CD4-positive, alpha-beta T cell (primary cell): ENCODE results near the gene CLINT1. TPM values are rescaled to one million over a fixed set of nuclear protein-coding genes. Genes with fewer than 3 reads are reported as not detected.

Experiments used
- ATAC-seq: fragments of 200-7000 bp; cut with Tn5 transposase; one replicate; pipeline ENCODE4 v1.10.0; 2022; ENCODE audit warnings: mild to moderate bottlenecking; ENCODE audit not compliant: poor library complexity
- CTCF ChIA-PET: fragments of 350-600 bp; sonication (Branson Sonifier 250); formaldehyde crosslinking; loops from one replicate; lab custom pipeline; 2021; ENCODE audit warnings: antibody characterized with exemption, inconsistent platforms; lab: Charles Lee
- POLR2A ChIA-PET: fragments of 350-600 bp; sonication (Branson Sonifier 250); formaldehyde crosslinking; loops from one replicate; lab custom pipeline; 2021; ENCODE audit warnings: antibody characterized with exemption, inconsistent platforms; lab: Charles Lee
- DNase-seq, 14 experiments: peaks; one replicate each; pipeline ENCODE4 v3.0.0-alpha.2; 2013 to 2020; ENCODE audit warnings: mixed read lengths in 2 of 14
- H3K27ac ChIP-seq, 2 donors: one replicate each; pipeline versions ENCODE4 v1.5.1 to v1.7.0; 2013; ENCODE audit warnings: low read length in 2 of 2, low read depth in 1 of 2, mild to moderate bottlenecking in 1 of 2
- H3K27me3 ChIP-seq, 2 experiments: 1 replicate in 1 of 2; 2 replicates in 1 of 2; pipeline versions ENCODE4 v1.6.1 to v1.7.0; 2013; ENCODE audit warnings: low read length in 2 of 2, control low read depth in 1 of 2, mild to moderate bottlenecking in 1 of 2, moderate library complexity in 1 of 2; ENCODE audit not compliant: insufficient read depth in 2 of 2, control insufficient read depth in 1 of 2
- H3K36me3 ChIP-seq: one replicate; pipeline ENCODE4 v1.6.1; 2013; ENCODE audit warnings: low read length, control low read depth; ENCODE audit not compliant: insufficient read depth
- H3K4me1 ChIP-seq: one replicate; pipeline ENCODE4 v1.6.1; 2013; ENCODE audit warnings: low read length, control low read depth; ENCODE audit not compliant: insufficient read depth
- H3K4me3 ChIP-seq: one replicate; pipeline ENCODE4 v1.5.1; 2013; ENCODE audit warnings: mild to moderate bottlenecking, low read length, moderate library complexity
- H3K9me3 ChIP-seq, 2 experiments: 1 replicate in 1 of 2; 2 replicates in 1 of 2; pipeline versions ENCODE4 v1.6.1 to v1.7.0; 2013; ENCODE audit warnings: low read length in 2 of 2, mild to moderate bottlenecking in 2 of 2, control low read depth in 1 of 2, moderate library complexity in 1 of 2; ENCODE audit not compliant: control insufficient read depth in 1 of 2, insufficient read depth in 1 of 2
- H3K27ac Mint-ChIP-seq: one replicate; pipeline ENCODE4 v1.8.0; 2020; ENCODE audit warnings: mixed read lengths
- H3K27me3 Mint-ChIP-seq: one replicate; pipeline ENCODE4 v1.8.0; 2021; ENCODE audit warnings: mixed read lengths
- H3K36me3 Mint-ChIP-seq: one replicate; pipeline ENCODE4 v1.8.0; 2021; ENCODE audit warnings: low read depth, mixed read lengths
- H3K4me1 Mint-ChIP-seq: one replicate; pipeline ENCODE4 v1.8.0; 2021; ENCODE audit warnings: low read depth, mixed read lengths
- H3K4me3 Mint-ChIP-seq: one replicate; pipeline ENCODE4 v1.8.0; 2020; ENCODE audit warnings: mild to moderate bottlenecking, mixed read lengths
- H3K9me3 Mint-ChIP-seq: one replicate; pipeline ENCODE4 v1.8.0; 2020; ENCODE audit warnings: mixed read lengths
- CTCF ChIP-seq: fragments of 200-600 bp; IDR thresholded peaks from one replicate; pipeline ENCODE4 v1.8.0; 2022; ENCODE audit warnings: antibody characterized with exemption, mild to moderate bottlenecking
- intact Hi-C, 2 experiments: fragments of 100-400 bp; cut with DNase I in 1 of 2; cut with micrococcal nuclease in 1 of 2; formaldehyde crosslinking; loops; one replicate each; pipeline versions ENCODE4 v1.15.1 to v1.9.0; 2023 to 2025; cut with DNase I, micrococcal nuclease
- total RNA-seq, 174 experiments: library from RNA in 2 of 174; stranded (reverse) in 2 of 174; gene quantifications; one replicate each; pipeline ENCODE4 v1.2.3 and lab custom pipeline; 2021 to 2026

CLINT1 gene
- total RNA-seq, 2 experiments from 2014 or later: 89.9 to 91.3 TPM

GRCh38 chr5:157867751-157868387, 8.9 kb upstream of the CLINT1 start:
- ATAC-seq (no peak), DNase-seq (no peak)
- Histone ChIP-seq H3K27ac (no peak overlapping the region), H3K9me3 (peaks cover 0 to 3% of the 10 kb centered on the region in 2 experiments), H3K36me3 (no peaks in the 10 kb centered on the region), H3K4me1 (peaks cover 10% of the 10 kb centered on the region), H3K4me3 (no peak overlapping the region), H3K27me3 (no peaks in the 10 kb centered on the region)
- intact Hi-C loops: no loop called here
- H3K36me3 Mint-ChIP-seq: no peaks in the 10 kb centered on the region
- H3K9me3 Mint-ChIP-seq: no peaks in the 10 kb centered on the region
- no peak overlapping the region for H3K27ac Mint-ChIP-seq
- CTCF ChIA-PET: no interaction called here
- peaks cover 13% of the 10 kb centered on the region for H3K4me1 Mint-ChIP-seq
- no peak overlapping the region for H3K4me3 Mint-ChIP-seq
- POLR2A ChIA-PET: no interaction called here
- no peak for TF ChIP-seq CTCF
- no peaks in the 10 kb centered on the region for H3K27me3 Mint-ChIP-seq

GRCh38 chr5:157866536-157866935, 7.6 kb upstream of the CLINT1 start:
- H3K27me3 Mint-ChIP-seq: no peaks in the 10 kb centered on the region
- H3K4me1 Mint-ChIP-seq: peaks cover 20% of the 10 kb centered on the region
- no peak for ATAC-seq
- H3K4me3 ChIP-seq: no peak overlapping the region
- intact Hi-C loops: no loop called here
- TF ChIP-seq CTCF: no peak
- H3K4me1 ChIP-seq: peaks cover 10% of the 10 kb centered on the region
- H3K9me3 Mint-ChIP-seq: no peaks in the 10 kb centered on the region
- ChIA-PET POLR2A (no interaction called here), CTCF (no interaction called here)
- no peak overlapping the region for H3K27ac ChIP-seq
- H3K27ac Mint-ChIP-seq: no peak overlapping the region
- H3K9me3 ChIP-seq: peaks cover 0 to 3% of the 10 kb centered on the region in 2 experiments
- H3K4me3 Mint-ChIP-seq: no peak overlapping the region
- no peak for DNase-seq
- H3K36me3 ChIP-seq: no peaks in the 10 kb centered on the region
- H3K27me3 ChIP-seq: no peaks in the 10 kb centered on the region
- no peaks in the 10 kb centered on the region for H3K36me3 Mint-ChIP-seq

GRCh38 chr5:157865781-157866180, 6.8 kb upstream of the CLINT1 start:
- intact Hi-C loops: no loop called here
- Mint-ChIP-seq H3K4me3 (no peak overlapping the region), H3K4me1 (peaks cover 27% of the 10 kb centered on the region), H3K27me3 (no peaks in the 10 kb centered on the region), H3K9me3 (no peaks in the 10 kb centered on the region), H3K36me3 (no peaks in the 10 kb centered on the region), H3K27ac (no peak overlapping the region)
- no peak for TF ChIP-seq CTCF
- DNase-seq (no peak), ATAC-seq (no peak)
- no peaks in the 10 kb centered on the region for H3K36me3 ChIP-seq
- CTCF ChIA-PET: no interaction called here
- POLR2A ChIA-PET: no interaction called here
- H3K4me3 ChIP-seq: no peak overlapping the region
- no peak overlapping the region for H3K27ac ChIP-seq
- H3K4me1 ChIP-seq: peaks cover 15% of the 10 kb centered on the region
- peaks cover 0 to 3% of the 10 kb centered on the region in 2 experiments for H3K9me3 ChIP-seq
- no peaks in the 10 kb centered on the region for H3K27me3 ChIP-seq
